Measurements from ENCODE around the gene CACNG7.

DNA sequence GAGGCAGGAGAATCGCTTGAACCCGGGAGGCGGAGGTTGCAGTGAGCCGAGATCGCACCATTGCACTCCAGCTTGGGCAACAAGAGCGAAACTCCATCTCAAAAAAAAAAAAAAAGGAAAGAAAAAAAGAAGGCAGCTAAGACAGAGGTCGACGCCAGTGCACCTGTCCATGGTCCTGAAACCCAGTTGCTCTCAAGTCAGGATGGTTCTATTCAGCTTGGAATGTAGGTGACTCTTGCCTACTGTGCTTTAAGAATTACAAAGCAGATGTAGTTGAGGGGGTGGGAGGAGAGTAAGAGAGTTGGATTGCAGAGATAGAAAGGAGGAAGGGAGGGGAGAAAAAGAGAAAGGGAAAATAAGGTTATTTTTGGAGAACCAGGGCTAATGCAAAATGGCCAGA is 18.7 kb downstream of the CACNG7 start:
- TF ChIP-seq JUN (IDR thresholded peaks at IDR 0.05; ENCODE audit: borderline replicate concordance, insufficient read depth, insufficient read length, low read depth) (no peak), POLR2A (IDR thresholded peaks at IDR 0.05; ENCODE audit: low read depth, low read length) (no peak), POLR2AphosphoS5 (IDR thresholded peaks at IDR 0.05; ENCODE audit: insufficient read depth, low read depth, low read length) (no peak), EZH2 (IDR thresholded peaks at IDR 0.05; ENCODE audit: borderline replicate concordance, low read depth, low read length, severe bottlenecking) (no peak)
- TF ChIP-seq, protein P1, sequence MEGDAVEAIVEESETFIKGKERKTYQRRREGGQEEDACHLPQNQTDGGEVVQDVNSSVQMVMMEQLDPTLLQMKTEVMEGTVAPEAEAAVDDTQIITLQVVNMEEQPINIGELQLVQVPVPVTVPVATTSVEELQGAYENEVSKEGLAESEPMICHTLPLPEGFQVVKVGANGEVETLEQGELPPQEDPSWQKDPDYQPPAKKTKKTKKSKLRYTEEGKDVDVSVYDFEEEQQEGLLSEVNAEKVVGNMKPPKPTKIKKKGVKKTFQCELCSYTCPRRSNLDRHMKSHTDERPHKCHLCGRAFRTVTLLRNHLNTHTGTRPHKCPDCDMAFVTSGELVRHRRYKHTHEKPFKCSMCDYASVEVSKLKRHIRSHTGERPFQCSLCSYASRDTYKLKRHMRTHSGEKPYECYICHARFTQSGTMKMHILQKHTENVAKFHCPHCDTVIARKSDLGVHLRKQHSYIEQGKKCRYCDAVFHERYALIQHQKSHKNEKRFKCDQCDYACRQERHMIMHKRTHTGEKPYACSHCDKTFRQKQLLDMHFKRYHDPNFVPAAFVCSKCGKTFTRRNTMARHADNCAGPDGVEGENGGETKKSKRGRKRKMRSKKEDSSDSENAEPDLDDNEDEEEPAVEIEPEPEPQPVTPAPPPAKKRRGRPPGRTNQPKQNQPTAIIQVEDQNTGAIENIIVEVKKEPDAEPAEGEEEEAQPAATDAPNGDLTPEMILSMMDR (IDR thresholded peaks at IDR 0.05; ENCODE audit: extremely low read depth in 1 of 2, insufficient read depth in 1 of 2, low read depth in 1 of 2, low read length in 2 of 2) = no peak

Measured in endothelial cell of umbilical vein (primary cell).